Measurements from ENCODE around the gene VPS4A.
"Not testable (repeated sequence)": the region's sequence is repeated elsewhere in the genome, so short reads cannot be mapped to it uniquely, and the experiment has no call there.

The VPS4A gene

GRCh38 chr16:69294051-69294450, 17.1 kb upstream of the VPS4A start:
- DNase-seq (no peak), ATAC-seq (no peak)
- no peaks in the 10 kb centered on the region for H3K27me3 Mint-ChIP-seq
- no peaks in the 10 kb centered on the region for H3K9me3 Mint-ChIP-seq
- H3K4me1 Mint-ChIP-seq = no peaks in the 10 kb centered on the region
- H3K4me3 Mint-ChIP-seq = no peak overlapping the region
- no peak overlapping the region for H3K27ac Mint-ChIP-seq

- DNase-seq, H3K4me3 Mint-ChIP-seq, H3K27ac Mint-ChIP-seq, H3K27me3 Mint-ChIP-seq, H3K9me3 Mint-ChIP-seq, ATAC-seq, H3K4me1 Mint-ChIP-seq: not testable (repeated sequence)
These were observed 14.4 kb upstream of the VPS4A start for GRCh38 chr16:69296771-69297170.

GRCh38 chr16:69298261-69298660, 12.9 kb upstream of the VPS4A start:
- no peaks in the 10 kb centered on the region for H3K4me1 Mint-ChIP-seq
- H3K27ac Mint-ChIP-seq = no peak overlapping the region
- ATAC-seq (no peak), DNase-seq (no peak)
- no peaks in the 10 kb centered on the region for H3K9me3 Mint-ChIP-seq
- H3K4me3 Mint-ChIP-seq = no peak overlapping the region
- no peaks in the 10 kb centered on the region for H3K27me3 Mint-ChIP-seq

GRCh38 chr16:69301187-69301586, 10.0 kb upstream of the VPS4A start:
- no peak for DNase-seq
- H3K4me3 Mint-ChIP-seq = no peak overlapping the region
- H3K27ac Mint-ChIP-seq = peak overlapping the region in 1 of 2 donors; percentile 77
- H3K9me3 Mint-ChIP-seq = no peaks in the 10 kb centered on the region
- ATAC-seq = no peak
- no peaks in the 10 kb centered on the region for H3K4me1 Mint-ChIP-seq
- no peaks in the 10 kb centered on the region for H3K27me3 Mint-ChIP-seq

GRCh38 chr16:69301861-69302260, 9.3 kb upstream of the VPS4A start:
- H3K4me1 Mint-ChIP-seq = no peaks in the 10 kb centered on the region
- H3K4me3 Mint-ChIP-seq = no peak overlapping the region
- no peak for ATAC-seq
- H3K27me3 Mint-ChIP-seq = no peaks in the 10 kb centered on the region
- DNase-seq = no peak
- no peak overlapping the region for H3K27ac Mint-ChIP-seq
- no peaks in the 10 kb centered on the region for H3K9me3 Mint-ChIP-seq

GRCh38 chr16:69302301-69302700, 8.8 kb upstream of the VPS4A start:
- no peak for DNase-seq
- no peaks in the 10 kb centered on the region for H3K9me3 Mint-ChIP-seq
- no peaks in the 10 kb centered on the region for H3K4me1 Mint-ChIP-seq
- no peak overlapping the region for H3K27ac Mint-ChIP-seq
- no peak overlapping the region for H3K4me3 Mint-ChIP-seq
- no peak for ATAC-seq
- no peaks in the 10 kb centered on the region for H3K27me3 Mint-ChIP-seq

GRCh38 chr16:69306031-69306430, 5.1 kb upstream of the VPS4A start:
- no peak for DNase-seq
- Mint-ChIP-seq H3K4me3 (no peak overlapping the region), H3K9me3 (peaks cover 0 to 5% of the 10 kb centered on the region in 2 donors)

GRCh38 chr16:69307091-69307490, 4.1 kb upstream of the VPS4A start:
- H3K4me3 Mint-ChIP-seq = no peak overlapping the region
- peaks cover 10% of the 10 kb centered on the region for H3K4me1 Mint-ChIP-seq
- no peaks in the 10 kb centered on the region for H3K27me3 Mint-ChIP-seq
- H3K27ac Mint-ChIP-seq = no peak overlapping the region
- DNase-seq (no peak), ATAC-seq (no peak)
- peaks cover 0 to 5% of the 10 kb centered on the region in 2 donors for H3K9me3 Mint-ChIP-seq

More at GRCh38 chr16:69306031-69306430, 5.1 kb upstream of the VPS4A start:
- H3K27ac Mint-ChIP-seq = no peak overlapping the region
- H3K4me1 Mint-ChIP-seq = peaks cover 7% of the 10 kb centered on the region
- no peaks in the 10 kb centered on the region for H3K27me3 Mint-ChIP-seq
- ATAC-seq = no peak

- Mint-ChIP-seq H3K9me3 (peaks cover 0 to 5% of the 10 kb centered on the region in 2 donors), H3K4me1 (peaks cover 18% of the 10 kb centered on the region), H3K27me3 (no peaks in the 10 kb centered on the region), H3K4me3 (no peak overlapping the region), H3K27ac (no peak overlapping the region)
- DNase-seq (no peak), ATAC-seq (no peak)
These were observed 3.3 kb upstream of the VPS4A start for GRCh38 chr16:69307856-69308255.

- peaks cover 32% of the 10 kb centered on the region for H3K4me1 Mint-ChIP-seq
- no peak for ATAC-seq
- no peaks in the 10 kb centered on the region for H3K27me3 Mint-ChIP-seq
- H3K27ac Mint-ChIP-seq = no peak overlapping the region
- DNase-seq = no peak
- no peak overlapping the region for H3K4me3 Mint-ChIP-seq
- peaks cover 0 to 5% of the 10 kb centered on the region in 2 donors for H3K9me3 Mint-ChIP-seq
These were observed 1.8 kb upstream of the VPS4A start for GRCh38 chr16:69309316-69309715.

GRCh38 chr16:69311533-69312387, 610 bp downstream of the VPS4A start:
- Mint-ChIP-seq H3K4me1 (peaks cover 45% of the 10 kb centered on the region), H3K9me3 (peaks cover 0 to 5% of the 10 kb centered on the region in 2 donors), H3K27me3 (no peaks in the 10 kb centered on the region), H3K27ac (peak overlapping the region; percentile 98 to 99), H3K4me3 (peak overlapping the region; percentile 98 to 99)
- peak in 1 of 2 donors; percentile 61 for DNase-seq
- ATAC-seq = peak; percentile 77

- DNase-seq (no peak), ATAC-seq (no peak)
- Mint-ChIP-seq H3K4me1 (peaks cover 47% of the 10 kb centered on the region), H3K4me3 (peak overlapping the region; percentile 62 to 67), H3K27me3 (no peaks in the 10 kb centered on the region), H3K9me3 (peaks cover 0 to 5% of the 10 kb centered on the region in 2 donors), H3K27ac (peak overlapping the region in 1 of 2 donors; percentile 81)
These were observed 2.3 kb downstream of the VPS4A start for GRCh38 chr16:69313469-69313868.

- no peak overlapping the region for H3K27ac Mint-ChIP-seq
These were observed 3.4 kb downstream of the VPS4A start for GRCh38 chr16:69314534-69314933.

GRCh38 chr16:69315486-69316311, 4.5 kb downstream of the VPS4A start:
- DNase-seq (no peak), ATAC-seq (no peak)
- peaks cover 42% of the 10 kb centered on the region for H3K4me1 Mint-ChIP-seq
- H3K27me3 Mint-ChIP-seq = no peaks in the 10 kb centered on the region
- no peaks in the 10 kb centered on the region for H3K9me3 Mint-ChIP-seq
- no peak overlapping the region for H3K4me3 Mint-ChIP-seq
- no peak overlapping the region for H3K27ac Mint-ChIP-seq

More at GRCh38 chr16:69314534-69314933, 3.4 kb downstream of the VPS4A start:
- Mint-ChIP-seq H3K4me1 (peaks cover 47% of the 10 kb centered on the region), H3K4me3 (no peak overlapping the region), H3K27me3 (no peaks in the 10 kb centered on the region), H3K9me3 (peaks cover 0 to 5% of the 10 kb centered on the region in 2 donors)
- ATAC-seq (no peak), DNase-seq (no peak)

GRCh38 chr16:69316595-69317034, 5.5 kb downstream of the VPS4A start:
- Mint-ChIP-seq H3K4me1 (peaks cover 44% of the 10 kb centered on the region), H3K9me3 (no peaks in the 10 kb centered on the region), H3K4me3 (no peak overlapping the region), H3K27ac (peak overlapping the region; percentile 23 to 35), H3K27me3 (no peaks in the 10 kb centered on the region)
- DNase-seq (no peak), ATAC-seq (no peak)
